Upper lobe of left lung (tissue), 4 donors: ENCODE data around the gene BEST2.

Experiments used
- EP300 ChIP-seq, 4 donors: sonication (generic); formaldehyde crosslinking; IDR thresholded peaks; one replicate each; pipeline ENCODE4 v1.5.1; 2017; ENCODE audit warnings: antibody characterized with exemption in 4 of 4, control low read depth in 2 of 4
- POLR2A ChIP-seq, 4 donors: fragments of 450-650 bp; IDR thresholded peaks; one replicate each; pipeline ENCODE4 v1.5.1; 2016 to 2017; ENCODE audit warnings: antibody characterized with exemption in 4 of 4, mild to moderate bottlenecking in 2 of 4
- POLR2AphosphoS5 ChIP-seq, 2 donors: sonication (generic); formaldehyde crosslinking; IDR thresholded peaks; one replicate each; pipeline ENCODE4 v1.5.1; 2017; ENCODE audit warnings: antibody characterized with exemption in 2 of 2
- TF ChIP-seq, protein P1 (sequence below), 6 experiments: fragments of 450-650 bp in 4 of 6; fragments of 200-600 bp in 2 of 6; sonication (generic) in 2 of 6; IDR thresholded peaks; one replicate each; pipeline ENCODE4 v1.5.1; 2016 to 2019; ENCODE audit warnings: antibody characterized with exemption in 6 of 6

DNA sequence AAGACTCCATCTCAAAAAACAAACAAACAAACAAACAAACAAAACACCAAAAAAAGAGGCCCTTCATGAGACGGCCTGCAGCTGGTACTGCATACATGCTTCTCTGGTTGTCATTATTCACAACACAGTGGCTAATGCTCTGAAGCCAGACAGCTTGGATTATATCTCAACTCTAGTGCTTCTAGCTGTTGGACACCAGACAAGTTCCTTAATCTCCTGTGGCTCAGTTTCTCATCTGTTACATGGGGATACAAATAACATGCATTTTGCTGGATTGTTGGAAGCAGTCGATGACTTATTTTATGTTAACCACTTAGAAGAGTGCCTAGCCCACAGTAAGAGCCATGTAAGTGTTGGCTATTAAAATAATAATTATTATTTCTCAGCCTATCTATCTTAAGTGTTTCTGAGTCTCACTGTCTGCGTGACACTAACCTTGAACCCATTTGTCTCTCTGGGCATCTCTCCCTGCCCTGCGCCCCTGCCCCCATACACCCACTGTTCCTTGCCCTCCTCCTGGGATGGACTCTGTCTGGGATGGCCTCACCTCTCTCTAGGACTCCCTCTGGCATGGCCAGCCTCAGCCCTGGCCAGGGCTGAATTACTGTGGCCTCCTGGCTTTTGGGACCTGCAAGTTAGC is 36.6 kb downstream of the BEST2 start:
- TF ChIP-seq, protein P1, sequence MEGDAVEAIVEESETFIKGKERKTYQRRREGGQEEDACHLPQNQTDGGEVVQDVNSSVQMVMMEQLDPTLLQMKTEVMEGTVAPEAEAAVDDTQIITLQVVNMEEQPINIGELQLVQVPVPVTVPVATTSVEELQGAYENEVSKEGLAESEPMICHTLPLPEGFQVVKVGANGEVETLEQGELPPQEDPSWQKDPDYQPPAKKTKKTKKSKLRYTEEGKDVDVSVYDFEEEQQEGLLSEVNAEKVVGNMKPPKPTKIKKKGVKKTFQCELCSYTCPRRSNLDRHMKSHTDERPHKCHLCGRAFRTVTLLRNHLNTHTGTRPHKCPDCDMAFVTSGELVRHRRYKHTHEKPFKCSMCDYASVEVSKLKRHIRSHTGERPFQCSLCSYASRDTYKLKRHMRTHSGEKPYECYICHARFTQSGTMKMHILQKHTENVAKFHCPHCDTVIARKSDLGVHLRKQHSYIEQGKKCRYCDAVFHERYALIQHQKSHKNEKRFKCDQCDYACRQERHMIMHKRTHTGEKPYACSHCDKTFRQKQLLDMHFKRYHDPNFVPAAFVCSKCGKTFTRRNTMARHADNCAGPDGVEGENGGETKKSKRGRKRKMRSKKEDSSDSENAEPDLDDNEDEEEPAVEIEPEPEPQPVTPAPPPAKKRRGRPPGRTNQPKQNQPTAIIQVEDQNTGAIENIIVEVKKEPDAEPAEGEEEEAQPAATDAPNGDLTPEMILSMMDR (IDR thresholded peaks at IDR 0.05) = no peak
- TF ChIP-seq POLR2A (IDR thresholded peaks at IDR 0.05) = no peak
- no peak for TF ChIP-seq EP300 (IDR thresholded peaks at IDR 0.05)
- no peak for TF ChIP-seq POLR2AphosphoS5 (IDR thresholded peaks at IDR 0.05)
